HG03196 (cell line): ENCODE measurements around the gene RNF149.
"Not testable (repeated sequence)": the region's sequence is repeated elsewhere in the genome, so short reads cannot be mapped to it uniquely, and the experiment has no call there.

Experiments used
- ATAC-seq: cut with Tn5 transposase; IDR thresholded peaks from one replicate; pipeline ENCODE4 v1.9.1; 2021; ENCODE audit not compliant: unreplicated experiment

RNF149 gene

GRCh38 chr2:101235956-101236355, 72.5 kb downstream of the RNF149 start:
- not testable (repeated sequence) for ATAC-seq

GRCh38 chr2:101234169-101234938, 74.1 kb downstream of the RNF149 start:
- no peak for ATAC-seq

- no peak for ATAC-seq
Measured at GRCh38 chr2:101232770-101233169, 75.7 kb downstream of the RNF149 start.

GRCh38 chr2:101231937-101232730, 76.4 kb downstream of the RNF149 start:
- ATAC-seq: no peak

- ATAC-seq: no peak
Measured at GRCh38 chr2:101231240-101231639, 77.3 kb downstream of the RNF149 start.

- ATAC-seq: no peak
Measured at GRCh38 chr2:101230541-101231001, 77.9 kb downstream of the RNF149 start.
